ENCODE data around the gene TNRC6C.
"Not testable (repeated sequence)": the region's sequence is repeated elsewhere in the genome, so short reads cannot be mapped to it uniquely, and the experiment has no call there.

Gene TNRC6C

GRCh38 chr17:78043031-78043430 is 84.5 kb downstream of the TNRC6C start:
- no peak for DNase-seq (ENCODE audit: low read depth, low spot score)

- DNase-seq (ENCODE audit: low read depth, low spot score), result no peak
These were observed 85.9 kb downstream of the TNRC6C start for GRCh38 chr17:78044280-78044835.

GRCh38 chr17:78045316-78045715 is 86.8 kb downstream of the TNRC6C start:
- no peak for DNase-seq (ENCODE audit: low read depth, low spot score)

GRCh38 chr17:78046923-78047322 is 88.4 kb downstream of the TNRC6C start:
- DNase-seq (ENCODE audit: low read depth, low spot score), result no peak

GRCh38 chr17:78048346-78049292 is 90.1 kb downstream of the TNRC6C start:
- DNase-seq (ENCODE audit: low read depth, low spot score), result no peak

- no peak for DNase-seq (ENCODE audit: low read depth, low spot score)
These were observed 91.1 kb downstream of the TNRC6C start for GRCh38 chr17:78049609-78050008.

- no peak for DNase-seq (ENCODE audit: low read depth, low spot score)
These were observed 92.9 kb downstream of the TNRC6C start for GRCh38 chr17:78051186-78051972.

- DNase-seq (ENCODE audit: low read depth, low spot score), result no peak
These were observed 95.4 kb downstream of the TNRC6C start for GRCh38 chr17:78053777-78054468.

- no peak for DNase-seq (ENCODE audit: low read depth, low spot score)
These were observed 98.7 kb downstream of the TNRC6C start for GRCh38 chr17:78057113-78057740.

GRCh38 chr17:78058001-78058400 is 99.5 kb downstream of the TNRC6C start:
- no peak for DNase-seq (ENCODE audit: low read depth, low spot score)

- DNase-seq (ENCODE audit: low read depth, low spot score), result no peak
These were observed 100.1 kb downstream of the TNRC6C start for GRCh38 chr17:78058581-78058980.

- no peak for DNase-seq (ENCODE audit: low read depth, low spot score)
These were observed 104.1 kb downstream of the TNRC6C start for GRCh38 chr17:78062596-78062995.

GRCh38 chr17:78063489-78063888 is 105.0 kb downstream of the TNRC6C start:
- DNase-seq (ENCODE audit: low read depth, low spot score), result no peak

- DNase-seq (ENCODE audit: low read depth, low spot score), result no peak
These were observed 106.2 kb downstream of the TNRC6C start for GRCh38 chr17:78064708-78065107.

- not testable (repeated sequence) for DNase-seq (ENCODE audit: low read depth, low spot score)
These were observed 108.5 kb downstream of the TNRC6C start for GRCh38 chr17:78066976-78067375.

- no peak for DNase-seq (ENCODE audit: low read depth, low spot score)
These were observed 111.2 kb downstream of the TNRC6C start for GRCh38 chr17:78069695-78070094.

- no peak for DNase-seq (ENCODE audit: low read depth, low spot score)
These were observed 114.5 kb downstream of the TNRC6C start for GRCh38 chr17:78072961-78073360.

GRCh38 chr17:78075011-78075410 is 116.5 kb downstream of the TNRC6C start:
- no peak for DNase-seq (ENCODE audit: low read depth, low spot score)

GRCh38 chr17:78075545-78075944 is 117.0 kb downstream of the TNRC6C start:
- DNase-seq (ENCODE audit: low read depth, low spot score), result no peak

GRCh38 chr17:78079253-78079652 is 120.8 kb downstream of the TNRC6C start:
- DNase-seq (ENCODE audit: low read depth, low spot score), result no peak

GRCh38 chr17:78081551-78081950 is 123.0 kb downstream of the TNRC6C start:
- DNase-seq (ENCODE audit: low read depth, low spot score), result no peak

All from ELF-1 (cell line).